Lung (tissue), 12 donors: ENCODE results near the gene ZNF740. TPM values are rescaled to one million over a fixed set of nuclear protein-coding genes. Genes with fewer than 3 reads are reported as not detected.

Experiments used
- ATAC-seq: fragments of 200-7000 bp; cut with Tn5 transposase; one replicate; pipeline ENCODE4 v1.9.1; 2020; ENCODE audit warnings: moderate number of reproducible peaks; ENCODE audit not compliant: insufficient read depth, low FRiP score
- DNase-seq, 3 donors: peaks; one replicate each; pipeline ENCODE4 v3.0.0-alpha.2; 2013 to 2017
- H3K27ac ChIP-seq, 2 donors: one replicate each; pipeline ENCODE4 v1.5.1; 2013; ENCODE audit warnings: mild to moderate bottlenecking in 2 of 2, moderate library complexity in 2 of 2, control low read depth in 1 of 2, inconsistent platforms in 1 of 2, low read depth in 1 of 2, low read length in 1 of 2
- H3K27me3 ChIP-seq, 3 donors: one replicate each; pipeline ENCODE4 v1.5.1; 2013; ENCODE audit warnings: low read length in 2 of 3; ENCODE audit not compliant: control insufficient read depth in 3 of 3, insufficient read depth in 3 of 3
- H3K36me3 ChIP-seq, 4 donors: one replicate each; pipeline ENCODE4 v1.5.1; 2013; ENCODE audit warnings: low read length in 4 of 4, mild to moderate bottlenecking in 1 of 4, moderate library complexity in 1 of 4; ENCODE audit not compliant: control insufficient read depth in 4 of 4, insufficient read depth in 4 of 4
- H3K4me1 ChIP-seq, 5 donors: one replicate each; pipeline ENCODE4 v1.5.1; 2013; ENCODE audit warnings: low read length in 5 of 5, mild to moderate bottlenecking in 2 of 5, moderate library complexity in 1 of 5; ENCODE audit not compliant: control insufficient read depth in 5 of 5, insufficient read depth in 5 of 5
- H3K4me3 ChIP-seq: one replicate; pipeline ENCODE4 v1.5.1; 2013; ENCODE audit warnings: mild to moderate bottlenecking, control low read depth, moderate library complexity
- H3K9ac ChIP-seq, 2 donors: one replicate each; pipeline ENCODE4 v1.5.1; 2013; ENCODE audit warnings: low read length in 2 of 2, control low read depth in 1 of 2; ENCODE audit not compliant: insufficient read depth in 1 of 2
- H3K9me3 ChIP-seq, 4 donors: one replicate each; pipeline ENCODE4 v1.5.1; 2013; ENCODE audit warnings: low read length in 3 of 4, mild to moderate bottlenecking in 1 of 4, moderate library complexity in 1 of 4; ENCODE audit not compliant: control insufficient read depth in 4 of 4, insufficient read depth in 3 of 4
- CTCF ChIP-seq: IDR thresholded peaks from 2 replicates; pipeline ENCODE4 v1.5.1; 2012; ENCODE audit warnings: mild to moderate bottlenecking; ENCODE audit errors: control extremely low read depth, extremely low read depth
- WGBS, 2 donors: extraction: QIAGEN DNeasy Blood & Tissue Kit; methylation state at CpG; one replicate each; pipeline ENCODE4 v1.1.7; 2013; 5-methylcytosine and 5-hydroxymethylcytosine counted together
- polyA plus RNA-seq, 2 donors: library from polyadenylated mRNA; stranded (reverse); fragments of 200-250 nt; gene quantifications; one replicate each; pipeline ENCODE4 v1.2.1, GENCODE V29; 2013
- total RNA-seq, 2 donors: library from RNA; depleted of rRNA in 1 of 2; stranded (reverse); fragments of >200 nt in 1 of 2; gene quantifications; one replicate each; pipeline ENCODE4 v1.2.1, GENCODE V29; 2014 to 2021
- donor health status: control.
- donor health status: control.
- donor health status: Bipolar disorder and iron deficiency.
- donor health status: healthy.
- donor health status: DM: yes; HTN: yes; CAD: no.

Gene ZNF740
- total and polyA plus RNA-seq, 4 donors, result 7.8 to 37.4 (median 18.3) TPM

GRCh38 chr12:53187145-53187899 lies 6.8 kb downstream of the ZNF740 start:
- WGBS, 2 donors, result 89 to 91% methylated on average over 15 of the region's 15 CpGs
- DNase-seq (no peak), ATAC-seq (no peak)
- Histone ChIP-seq H3K9ac (no peak overlapping the region), H3K27ac (no peak overlapping the region), H3K4me1 (peaks cover 2 to 15% (median 10%) of the 10 kb centered on the region in 5 donors), H3K36me3 (peaks cover 27 to 47% (median 37%) of the 10 kb centered on the region in 4 donors), H3K9me3 (no peaks in the 10 kb centered on the region), H3K4me3 (no peak overlapping the region), H3K27me3 (no peaks in the 10 kb centered on the region)
- TF ChIP-seq CTCF, result no peak

- peak; percentile 6 for TF ChIP-seq CTCF
- Histone ChIP-seq H3K9me3 (no peaks in the 10 kb centered on the region), H3K4me1 (no peaks in the 10 kb centered on the region), H3K9ac (no peak overlapping the region), H3K4me3 (no peak overlapping the region), H3K27ac (no peak overlapping the region), H3K36me3 (peaks cover 20 to 39% (median 27%) of the 10 kb centered on the region in 4 donors), H3K27me3 (no peaks in the 10 kb centered on the region)
- peak; percentile 40 to 51 (median 43) for DNase-seq
- 58 to 72% methylated on average over 14 of the region's 14 CpGs for WGBS, 2 donors
- ATAC-seq, result peak; percentile 78
Observed at GRCh38 chr12:53190108-53190729, 9.7 kb downstream of the ZNF740 start.

GRCh38 chr12:53191096-53191884 lies 10.8 kb downstream of the ZNF740 start:
- TF ChIP-seq CTCF, result no peak
- WGBS, 2 donors, result 89 to 93% methylated on average over 11 of the region's 11 CpGs
- no peak for DNase-seq
- H3K9ac ChIP-seq, result no peak overlapping the region
- ATAC-seq, result no peak
- no peaks in the 10 kb centered on the region for H3K9me3 ChIP-seq
- no peaks in the 10 kb centered on the region for H3K4me1 ChIP-seq
- no peaks in the 10 kb centered on the region for H3K27me3 ChIP-seq
- H3K36me3 ChIP-seq, result peaks cover 11 to 33% (median 19%) of the 10 kb centered on the region in 4 donors
- no peak overlapping the region for H3K4me3 ChIP-seq
- H3K27ac ChIP-seq, result no peak overlapping the region
